Measurements from ENCODE around the gene KCNE2.

- TF ChIP-seq CTCF (IDR thresholded peaks at IDR 0.05 in 8 of 11, conservative IDR thresholded peaks at IDR 0.05 in 3 of 11) = no peak
- TF ChIP-seq POLR2AphosphoS5 (IDR thresholded peaks at IDR 0.05) = no peak
- no peak for TF ChIP-seq POLR2A (IDR thresholded peaks at IDR 0.05)
These were observed 14.8 kb upstream of the KCNE2 start for GRCh38 chr21:34348890-34349519.
